HepG2 (cell line): ENCODE measurements around the gene NUTF2. TPM values are rescaled to one million over a fixed set of nuclear protein-coding genes. Genes with fewer than 3 reads are reported as not detected.

Experiments
- AKAP8 ChIP-seq: sonication (generic); formaldehyde crosslinking; IDR thresholded peaks from 2 replicates; pipeline ENCODE4 v1.5.1; 2020; ENCODE audit warnings: mild to moderate bottlenecking, missing genetic modification reagents
- FOXK1 ChIP-seq: sonication (generic); formaldehyde crosslinking; IDR thresholded peaks from 2 replicates; pipeline ENCODE4 v1.4.0; 2020; ENCODE audit warnings: low read depth, missing genetic modification reagents, borderline replicate concordance
- GFI1 ChIP-seq: sonication (generic); formaldehyde crosslinking; IDR thresholded peaks from 2 replicates; pipeline ENCODE4 v1.5.0; 2020; ENCODE audit warnings: missing genetic modification reagents, mild to moderate bottlenecking, borderline replicate concordance
- HDAC6 ChIP-seq: fragments of 200-600 bp; sonication (generic); IDR thresholded peaks from 2 replicates; pipeline ENCODE4 v1.7.0; 2017; ENCODE audit warnings: mild to moderate bottlenecking, antibody characterized with exemption, low read length, low read depth
- KLF12 ChIP-seq: sonication (generic); formaldehyde crosslinking; IDR thresholded peaks from 2 replicates; pipeline ENCODE4 v1.4.0; 2020; ENCODE audit warnings: missing genetic modification reagents, borderline replicate concordance
- NCOA1 ChIP-seq: sonication (generic); formaldehyde crosslinking; IDR thresholded peaks from 2 replicates; pipeline ENCODE4 v1.9.0; 2021; ENCODE audit warnings: missing genetic modification reagents
- NFKBIZ ChIP-seq: IDR thresholded peaks from 2 replicates; pipeline ENCODE4 v1.6.1; 2018; ENCODE audit warnings: missing genetic modification reagents, missing compliant biosample characterization
- PHF20 ChIP-seq: sonication (generic); formaldehyde crosslinking; IDR thresholded peaks from 2 replicates; pipeline ENCODE4 v1.5.0; 2020; ENCODE audit warnings: mild to moderate bottlenecking, missing genetic modification reagents
- POLR2G ChIP-seq: fragments of 200-400 bp; formaldehyde crosslinking; IDR thresholded peaks from 2 replicates; pipeline ENCODE4 v1.6.1; 2018; ENCODE audit warnings: mild to moderate bottlenecking, low read depth, low read length, moderate library complexity
- RARA ChIP-seq: IDR thresholded peaks from 2 replicates; pipeline ENCODE4 v1.6.1; 2016; ENCODE audit warnings: missing genetic modification reagents, missing compliant biosample characterization
- SP4 ChIP-seq: sonication (generic); formaldehyde crosslinking; IDR thresholded peaks from 2 replicates; pipeline ENCODE4 v1.8.1; 2023; ENCODE audit warnings: mild to moderate bottlenecking, missing genetic modification reagents
- SPEN ChIP-seq: sonication (generic); formaldehyde crosslinking; IDR thresholded peaks from 2 replicates; pipeline ENCODE4 v1.5.1; 2020; ENCODE audit warnings: low read depth, mild to moderate bottlenecking, missing genetic modification reagents
- TBL1XR1 ChIP-seq: fragments of 150-350 bp; IDR thresholded peaks from 2 replicates; pipeline ENCODE4 v1.6.1; 2014; ENCODE audit warnings: borderline replicate concordance, low read length; ENCODE audit not compliant: partially characterized antibody
- TP53 ChIP-seq: sonication (generic); formaldehyde crosslinking; conservative IDR thresholded peaks from 2 replicates; pipeline ENCODE4 v1.4.0; 2020; ENCODE audit warnings: missing genetic modification reagents
- ZBTB38 ChIP-seq: sonication (generic); formaldehyde crosslinking; IDR thresholded peaks from 2 replicates; pipeline ENCODE4 v1.5.1; 2020; ENCODE audit warnings: mild to moderate bottlenecking, missing genetic modification reagents
- ZNF143 ChIP-seq: sonication (generic); formaldehyde crosslinking; IDR thresholded peaks from 2 replicates; pipeline ENCODE4 v1.4.0; 2020; ENCODE audit warnings: missing genetic modification reagents
- ZNF350 ChIP-seq: sonication (generic); formaldehyde crosslinking; IDR thresholded peaks from 2 replicates; pipeline ENCODE4 v1.4.0; 2020; ENCODE audit warnings: mild to moderate bottlenecking, low read depth, missing genetic modification reagents, borderline replicate concordance
- ZNF589 ChIP-seq: sonication (generic); formaldehyde crosslinking; conservative IDR thresholded peaks from 2 replicates; pipeline ENCODE4 v1.8.0; 2022; ENCODE audit warnings: mild to moderate bottlenecking, moderate library complexity, missing genetic modification reagents
- ZNF605 ChIP-seq: sonication (generic); formaldehyde crosslinking; IDR thresholded peaks from 2 replicates; pipeline ENCODE4 v1.8.0; 2022; ENCODE audit warnings: mild to moderate bottlenecking, missing genetic modification reagents
- ZNF607 ChIP-seq: sonication (generic); formaldehyde crosslinking; IDR thresholded peaks from 2 replicates; pipeline ENCODE4 v1.5.1; 2020; ENCODE audit warnings: missing genetic modification reagents, mild to moderate bottlenecking, borderline replicate concordance
- ZNF782 ChIP-seq: sonication (generic); formaldehyde crosslinking; IDR thresholded peaks from 2 replicates; pipeline ENCODE4 v1.4.0; 2020; ENCODE audit warnings: missing genetic modification reagents, mild to moderate bottlenecking, borderline replicate concordance
- ZNF839 ChIP-seq: sonication (generic); formaldehyde crosslinking; IDR thresholded peaks from 2 replicates; pipeline ENCODE4 v1.4.0; 2020; ENCODE audit warnings: missing genetic modification reagents, mild to moderate bottlenecking, borderline replicate concordance
- polyA plus RNA-seq, 8 experiments: library from polyadenylated mRNA; depleted of rRNA in 3 of 8; stranded (reverse) in 7 of 8; unstranded in 1 of 8; fragments of >200 nt; fragmentation: Illumina TruSeq in 4 of 8; extraction: Trizol in 4 of 8; gene quantifications; 2 replicates each; pipeline versions ENCODE4 v1.2.1 to v1.2.3, GENCODE V29; 2011 to 2016; ENCODE audit warnings: low read depth in 4 of 8, missing spikeins in 1 of 8, mixed read lengths in 1 of 8; ENCODE audit not compliant: insufficient read depth in 1 of 8
- total RNA-seq, 5 experiments: library from RNA; depleted of rRNA; stranded (reverse); fragments of >200 nt; fragmentation: Illumina TruSeq; extraction: Trizol; gene quantifications; 2 replicates each; pipeline ENCODE4 v1.2.3, GENCODE V29; 2016; ENCODE audit warnings: low read depth in 1 of 5
- TF ChIP-seq, protein P1 (sequence below): sonication (generic); formaldehyde crosslinking; IDR thresholded peaks from 2 replicates; pipeline ENCODE4 v1.4.0; 2020; ENCODE audit warnings: missing genetic modification reagents, borderline replicate concordance
- TF ChIP-seq, protein P2 (sequence below): sonication (generic); formaldehyde crosslinking; IDR thresholded peaks from 2 replicates; pipeline ENCODE4 v1.4.0; 2020; ENCODE audit warnings: missing genetic modification reagents, mild to moderate bottlenecking, borderline replicate concordance

The NUTF2 gene
- total and polyA plus RNA-seq, 2 of the 13 experiments (the other 11 are each of a cell fraction or from before 2014, with no cell fraction given) = 168 to 214 TPM

DNA sequence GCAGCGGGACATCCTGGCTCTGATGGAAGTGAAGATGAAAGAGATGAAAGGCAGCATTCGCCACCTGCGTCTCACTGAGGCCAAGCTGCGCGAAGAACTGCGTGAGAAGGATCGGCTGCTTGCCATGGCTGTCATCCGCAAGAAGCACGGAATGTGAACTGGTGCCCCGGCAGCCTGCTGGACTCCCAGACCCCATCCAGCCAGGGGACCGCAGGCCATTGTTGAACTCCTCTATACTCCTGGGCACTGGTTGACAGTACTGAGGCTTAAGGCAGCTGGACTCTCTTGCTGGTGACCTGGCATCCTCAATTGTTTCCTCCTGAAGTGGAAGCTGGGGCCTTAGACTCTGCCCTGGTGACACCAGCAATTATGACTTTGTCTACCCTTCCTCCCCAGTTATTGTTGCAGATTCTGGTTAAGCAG is 3.4 kb upstream of the NUTF2 start (continued):
- TF ChIP-seq, protein P1, sequence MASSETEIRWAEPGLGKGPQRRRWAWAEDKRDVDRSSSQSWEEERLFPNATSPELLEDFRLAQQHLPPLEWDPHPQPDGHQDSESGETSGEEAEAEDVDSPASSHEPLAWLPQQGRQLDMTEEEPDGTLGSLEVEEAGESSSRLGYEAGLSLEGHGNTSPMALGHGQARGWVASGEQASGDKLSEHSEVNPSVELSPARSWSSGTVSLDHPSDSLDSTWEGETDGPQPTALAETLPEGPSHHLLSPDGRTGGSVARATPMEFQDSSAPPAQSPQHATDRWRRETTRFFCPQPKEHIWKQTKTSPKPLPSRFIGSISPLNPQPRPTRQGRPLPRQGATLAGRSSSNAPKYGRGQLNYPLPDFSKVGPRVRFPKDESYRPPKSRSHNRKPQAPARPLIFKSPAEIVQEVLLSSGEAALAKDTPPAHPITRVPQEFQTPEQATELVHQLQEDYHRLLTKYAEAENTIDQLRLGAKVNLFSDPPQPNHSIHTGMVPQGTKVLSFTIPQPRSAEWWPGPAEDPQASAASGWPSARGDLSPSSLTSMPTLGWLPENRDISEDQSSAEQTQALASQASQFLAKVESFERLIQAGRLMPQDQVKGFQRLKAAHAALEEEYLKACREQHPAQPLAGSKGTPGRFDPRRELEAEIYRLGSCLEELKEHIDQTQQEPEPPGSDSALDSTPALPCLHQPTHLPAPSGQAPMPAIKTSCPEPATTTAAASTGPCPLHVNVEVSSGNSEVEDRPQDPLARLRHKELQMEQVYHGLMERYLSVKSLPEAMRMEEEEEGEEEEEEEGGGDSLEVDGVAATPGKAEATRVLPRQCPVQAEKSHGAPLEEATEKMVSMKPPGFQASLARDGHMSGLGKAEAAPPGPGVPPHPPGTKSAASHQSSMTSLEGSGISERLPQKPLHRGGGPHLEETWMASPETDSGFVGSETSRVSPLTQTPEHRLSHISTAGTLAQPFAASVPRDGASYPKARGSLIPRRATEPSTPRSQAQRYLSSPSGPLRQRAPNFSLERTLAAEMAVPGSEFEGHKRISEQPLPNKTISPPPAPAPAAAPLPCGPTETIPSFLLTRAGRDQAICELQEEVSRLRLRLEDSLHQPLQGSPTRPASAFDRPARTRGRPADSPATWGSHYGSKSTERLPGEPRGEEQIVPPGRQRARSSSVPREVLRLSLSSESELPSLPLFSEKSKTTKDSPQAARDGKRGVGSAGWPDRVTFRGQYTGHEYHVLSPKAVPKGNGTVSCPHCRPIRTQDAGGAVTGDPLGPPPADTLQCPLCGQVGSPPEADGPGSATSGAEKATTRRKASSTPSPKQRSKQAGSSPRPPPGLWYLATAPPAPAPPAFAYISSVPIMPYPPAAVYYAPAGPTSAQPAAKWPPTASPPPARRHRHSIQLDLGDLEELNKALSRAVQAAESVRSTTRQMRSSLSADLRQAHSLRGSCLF = no peak
- no peak for TF ChIP-seq PHF20 (CRISPR knock-in tag)
- TF ChIP-seq ZBTB38 = peak; percentile 11; the same call in 1 of the 2 replicates
- no peak; the same call in 1 of the 2 replicates for TF ChIP-seq ZNF607 (CRISPR knock-in tag)
- no peak for TF ChIP-seq HDAC6
- TF ChIP-seq SP4 (CRISPR knock-in tag) = 0 out of 2 replicates have a peak, but pooled peaks have one; percentile 8
- TF ChIP-seq FOXK1 (CRISPR knock-in tag) = no peak
- peak; percentile 2; the same call in 1 of the 2 replicates for TF ChIP-seq SPEN
- no peak for TF ChIP-seq ZNF143 (CRISPR knock-in tag)
- 0 out of 2 replicates have a peak, but pooled peaks have one; percentile 1 for TF ChIP-seq ZNF605 (CRISPR knock-in tag)
- peak; percentile 0; the same call in 1 of the 2 replicates for TF ChIP-seq ZNF589
- TF ChIP-seq TBL1XR1 = no peak
- no peak for TF ChIP-seq AKAP8
- TF ChIP-seq ZNF350 (CRISPR knock-in tag) = 0 out of 2 replicates have a peak, but pooled peaks have one; percentile 7
- 0 out of 2 replicates have a peak, but pooled peaks have one; percentile 60 for TF ChIP-seq ZNF782 (CRISPR knock-in tag)
- TF ChIP-seq TP53 (CRISPR knock-in tag) = no peak
- TF ChIP-seq POLR2G = no peak
- no peak for TF ChIP-seq RARA (CRISPR knock-in tag)
- TF ChIP-seq NCOA1 (CRISPR knock-in tag) = no peak
- no peak for TF ChIP-seq ZNF839
- 0 out of 2 replicates have a peak, but pooled peaks have one; percentile 3 for TF ChIP-seq NFKBIZ
- 0 out of 2 replicates have a peak, but pooled peaks have one; percentile 48 for TF ChIP-seq GFI1 (CRISPR knock-in tag)
- TF ChIP-seq, protein P2, sequence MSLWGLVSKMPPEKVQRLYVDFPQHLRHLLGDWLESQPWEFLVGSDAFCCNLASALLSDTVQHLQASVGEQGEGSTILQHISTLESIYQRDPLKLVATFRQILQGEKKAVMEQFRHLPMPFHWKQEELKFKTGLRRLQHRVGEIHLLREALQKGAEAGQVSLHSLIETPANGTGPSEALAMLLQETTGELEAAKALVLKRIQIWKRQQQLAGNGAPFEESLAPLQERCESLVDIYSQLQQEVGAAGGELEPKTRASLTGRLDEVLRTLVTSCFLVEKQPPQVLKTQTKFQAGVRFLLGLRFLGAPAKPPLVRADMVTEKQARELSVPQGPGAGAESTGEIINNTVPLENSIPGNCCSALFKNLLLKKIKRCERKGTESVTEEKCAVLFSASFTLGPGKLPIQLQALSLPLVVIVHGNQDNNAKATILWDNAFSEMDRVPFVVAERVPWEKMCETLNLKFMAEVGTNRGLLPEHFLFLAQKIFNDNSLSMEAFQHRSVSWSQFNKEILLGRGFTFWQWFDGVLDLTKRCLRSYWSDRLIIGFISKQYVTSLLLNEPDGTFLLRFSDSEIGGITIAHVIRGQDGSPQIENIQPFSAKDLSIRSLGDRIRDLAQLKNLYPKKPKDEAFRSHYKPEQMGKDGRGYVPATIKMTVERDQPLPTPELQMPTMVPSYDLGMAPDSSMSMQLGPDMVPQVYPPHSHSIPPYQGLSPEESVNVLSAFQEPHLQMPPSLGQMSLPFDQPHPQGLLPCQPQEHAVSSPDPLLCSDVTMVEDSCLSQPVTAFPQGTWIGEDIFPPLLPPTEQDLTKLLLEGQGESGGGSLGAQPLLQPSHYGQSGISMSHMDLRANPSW (CRISPR knock-in tag) = no peak
- no peak for TF ChIP-seq KLF12
